GM12878 (cell line): ENCODE results near the gene ETV4. TPM values are rescaled to one million over a fixed set of nuclear protein-coding genes. Genes with fewer than 3 reads are reported as not detected.

Experiments
- ATAC-seq: fragments of 200-7000 bp; cut with Tn5 transposase; 3 replicates; pipeline ENCODE4 v1.9.1; 2020; ENCODE audit warnings: mild to moderate bottlenecking, moderate library complexity
- BruUV-seq: library from RNA; stranded (reverse); fragments of 400-500 nt; replicated peaks from 2 replicates; lab custom pipeline; 2021; lab: Mats Ljungman, UMichigan
- CTCF ChIA-PET: fragments of 300-600 bp; sonication (Branson Sonifier 250); formaldehyde crosslinking; extraction: SDS; loops from one replicate; lab custom pipeline; 2021; ENCODE audit warnings: inconsistent platforms; lab: Yijun Ruan, JAX
- POLR2A ChIA-PET: fragments of 350-600 bp; formaldehyde crosslinking; extraction: SDS; loops from one replicate; lab custom pipeline; 2021; ENCODE audit warnings: inconsistent platforms; lab: Charles Lee
- RAD21 ChIA-PET: fragments of 300-600 bp; sonication (Branson Sonifier 250); formaldehyde crosslinking; loops from one replicate; lab custom pipeline; 2023; ENCODE audit warnings: antibody characterized with exemption; ENCODE audit not compliant: unreplicated experiment; lab: Charles Lee
- SMC1A ChIA-PET: fragments of 300-600 bp; sonication (Branson Sonifier 250); formaldehyde crosslinking; loops from one replicate; lab custom pipeline; 2023; ENCODE audit not compliant: unreplicated experiment, uncharacterized antibody; lab: Charles Lee
- DNase-seq: peaks from one replicate; pipeline ENCODE4 v3.0.0-alpha.2; 2011; ENCODE audit warnings: low read depth, low spot score
- FAIRE-seq: peaks from 3 replicates; lab custom pipeline; 2011; peaks lifted over from hg19 to GRCh38; lab: Jason Lieb, UNC
- H2AFZ ChIP-seq: 2 replicates; pipeline ENCODE4 v1.6.0; 2011; ENCODE audit warnings: low read depth, low read length, control low read depth; ENCODE audit not compliant: control insufficient read depth
- H3K27ac ChIP-seq: 2 replicates; pipeline ENCODE4 v1.5.1; 2011; ENCODE audit warnings: control low read depth; ENCODE audit not compliant: control insufficient read depth, insufficient read depth
- H3K27me3 ChIP-seq, 2 experiments: replicated peaks in 1 of 2; 2 replicates each; pipeline versions ENCODE4 v1.6.0 to v1.6.1; 2011; ENCODE audit warnings: low read length in 1 of 2; ENCODE audit not compliant: control insufficient read depth in 2 of 2, insufficient read depth in 2 of 2
- H3K36me3 ChIP-seq, 2 experiments: 2 replicates each; pipeline ENCODE4 v1.5.1; 2011; ENCODE audit warnings: low read length in 1 of 2; ENCODE audit not compliant: control insufficient read depth in 2 of 2, insufficient read depth in 2 of 2
- H3K4me1 ChIP-seq: 2 replicates; pipeline ENCODE4 v1.6.1; 2011; ENCODE audit warnings: mild to moderate bottlenecking, low read length, moderate library complexity, mixed read lengths; ENCODE audit not compliant: control insufficient read depth, insufficient read depth
- H3K4me2 ChIP-seq: 2 replicates; pipeline ENCODE4 v1.6.0; 2011; ENCODE audit warnings: control low read depth; ENCODE audit not compliant: control insufficient read depth, insufficient read depth
- H3K4me3 ChIP-seq: fragments of 200-600 bp; sonication (generic); 2 replicates; pipeline ENCODE4 v1.5.1; 2016
- H3K79me2 ChIP-seq: 2 replicates; pipeline ENCODE4 v1.6.0; 2011; ENCODE audit warnings: low read length; ENCODE audit not compliant: control insufficient read depth, insufficient read depth
- H3K9ac ChIP-seq: 2 replicates; pipeline ENCODE4 v1.8.0; 2011; ENCODE audit warnings: low read length, control low read depth, mixed read lengths; ENCODE audit not compliant: control insufficient read depth, insufficient read depth
- H3K9me3 ChIP-seq: replicated peaks from 3 replicates; pipeline ENCODE4 v1.5.1; 2011; ENCODE audit warnings: mild to moderate bottlenecking, low read length; ENCODE audit not compliant: control insufficient read depth, insufficient read depth
- H4K20me1 ChIP-seq: 2 replicates; pipeline ENCODE4 v1.6.0; 2011; ENCODE audit not compliant: control insufficient read depth, insufficient read depth
- CBX3 ChIP-seq: fragments of 200-600 bp; sonication (generic); IDR thresholded peaks from 2 replicates; pipeline ENCODE4 v1.6.1; 2016; ENCODE audit warnings: low read depth, borderline replicate concordance
- CEBPB ChIP-seq, 2 experiments: fragments of 150-350 bp in 1 of 2; IDR thresholded peaks; 2 replicates each; pipeline ENCODE4 v1.6.1; 2012 to 2014; ENCODE audit warnings: low read depth in 2 of 2, low read length in 2 of 2, borderline replicate concordance in 1 of 2, inconsistent platforms in 1 of 2
- IRF4 ChIP-seq: IDR thresholded peaks from 2 replicates; pipeline ENCODE4 v1.6.1; 2011; ENCODE audit warnings: low read depth, low read length
- MEF2A ChIP-seq: IDR thresholded peaks from 2 replicates; pipeline ENCODE4 v1.6.1; 2011; ENCODE audit warnings: low read depth, mild to moderate bottlenecking, low read length, moderate library complexity; ENCODE audit not compliant: insufficient read depth
- MEF2B ChIP-seq: fragments of 450-650 bp; IDR thresholded peaks from 2 replicates; pipeline ENCODE4 v1.6.1; 2018; ENCODE audit warnings: mild to moderate bottlenecking, moderate library complexity; ENCODE audit not compliant: partially characterized antibody, poor library complexity, severe bottlenecking
- MXI1 ChIP-seq: fragments of 150-350 bp; IDR thresholded peaks from 2 replicates; pipeline ENCODE4 v1.6.1; 2011; ENCODE audit warnings: low read depth, mild to moderate bottlenecking, inconsistent platforms, low read length, improper control_type of control experiment
- NBN ChIP-seq: fragments of 450-650 bp; IDR thresholded peaks from 2 replicates; pipeline ENCODE4 v1.6.1; 2016
- RAD51 ChIP-seq: fragments of 450-650 bp; IDR thresholded peaks from 2 replicates; pipeline ENCODE4 v1.6.1; 2016; ENCODE audit warnings: moderate library complexity, mild to moderate bottlenecking, inconsistent platforms
- SIN3A ChIP-seq: IDR thresholded peaks from 2 replicates; pipeline ENCODE4 v1.6.1; 2012; ENCODE audit warnings: low read depth, low read length, improper control_type of control experiment
- SMC3 ChIP-seq: IDR thresholded peaks from 2 replicates; pipeline ENCODE4 v1.6.1; 2011; ENCODE audit warnings: low read length, improper control_type of control experiment, borderline replicate concordance
- YBX1 ChIP-seq: fragments of 450-650 bp; IDR thresholded peaks from 2 replicates; pipeline ENCODE4 v1.6.1; 2016; ENCODE audit warnings: antibody characterized with exemption
- ZZZ3 ChIP-seq: IDR thresholded peaks from 2 replicates; pipeline ENCODE4 v1.6.1; 2011; ENCODE audit warnings: low read depth; ENCODE audit not compliant: control insufficient read depth, insufficient read length
- WGBS: methylation state at CpG from one replicate; pipeline ENCODE4 v1.1.6; 2016; ENCODE audit warnings: low lambda C conversion rate; ENCODE audit not compliant: insufficient replicate concordance, insufficient coverage; ENCODE audit errors: missing lambda C conversion rate; 5-methylcytosine and 5-hydroxymethylcytosine counted together
- in situ Hi-C: fragments of 300-500 bp; cut with MboI; formaldehyde crosslinking; loops from 9 replicates; pipeline ENCODE4 v1.14.3; 2018; ENCODE audit warnings: mixed read lengths
- intact Hi-C: fragments of 100-400 bp; cut with micrococcal nuclease; formaldehyde crosslinking; loops from one replicate; pipeline ENCODE4 v1.14.2; 2022; ENCODE audit not compliant: unreplicated experiment
- polyA plus RNA-seq, 11 experiments: library from polyadenylated mRNA; depleted of rRNA in 4 of 11; unstranded in 6 of 11; stranded (reverse) in 5 of 11; fragments of >200 nt; fragmentation: Nextera tagmentation in 4 of 11; fragmentation: Illumina TruSeq in 1 of 11; extraction: Ambion mirVana in 4 of 11; extraction: Trizol in 1 of 11; gene quantifications; 1 replicate in 1 of 11; 2 replicates in 10 of 11; pipeline versions ENCODE4 v1.2.1 to v1.2.3, GENCODE V29; 2011 to 2016; ENCODE audit warnings: inconsistent platforms in 2 of 11, missing spikeins in 2 of 11, low read depth in 1 of 11
- total RNA-seq, 4 experiments: library from RNA; depleted of rRNA in 3 of 4; stranded (reverse); fragments of >200 nt in 3 of 4; fragmentation: Illumina TruSeq in 1 of 4; extraction: Trizol in 1 of 4; gene quantifications; 2 replicates each; pipeline versions ENCODE4 v1.2.1 to v1.2.3, GENCODE V29; 2013 to 2021
- TF ChIP-seq, protein P1 (sequence below): IDR thresholded peaks from 2 replicates; pipeline ENCODE4 v1.6.1; 2012; ENCODE audit warnings: mild to moderate bottlenecking, low read depth, low read length
- TF ChIP-seq, protein P2 (sequence below): fragments of 450-650 bp; IDR thresholded peaks from 2 replicates; pipeline ENCODE4 v1.6.1; 2016; ENCODE audit warnings: mild to moderate bottlenecking

Gene ETV4
- total and polyA plus RNA-seq, 10 of the 15 experiments (the other 5 are each of a cell fraction or from before 2014, with no cell fraction given): 0.19 to 14.5 (median 1.8) TPM

DNA sequence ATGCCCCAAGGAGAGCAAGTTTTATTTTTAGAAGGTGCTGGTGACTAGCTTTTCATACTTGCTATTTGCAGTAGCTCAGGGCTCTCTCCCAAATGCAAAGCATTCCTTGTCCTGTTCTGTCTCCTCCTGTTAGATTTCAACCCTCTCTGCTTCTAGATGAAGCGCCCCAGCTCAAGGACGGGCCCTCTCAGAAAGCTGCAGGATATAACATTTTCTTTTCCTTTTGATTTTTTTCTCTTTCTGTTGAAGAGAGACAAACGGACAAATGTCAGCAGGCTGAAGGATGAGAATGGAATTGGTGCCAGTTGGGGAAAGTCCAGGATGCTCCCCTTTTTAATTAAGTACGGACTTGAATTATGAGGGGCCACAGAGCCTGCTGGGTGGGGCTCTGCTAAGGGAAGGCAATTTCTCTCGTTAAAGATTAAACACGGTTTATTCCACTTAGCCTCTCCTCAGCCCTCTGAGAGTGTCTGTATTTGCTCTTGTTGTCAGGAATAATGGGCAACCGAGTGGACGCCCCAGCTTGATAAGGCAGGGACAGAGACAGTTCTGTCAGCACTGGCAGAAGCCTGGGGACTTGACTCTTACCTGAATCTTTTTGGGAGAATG is 6.2 kb upstream of the ETV4 start:
- peaks cover 2% of the 10 kb centered on the region; the same call in 1 of the 2 replicates for H4K20me1 ChIP-seq
- DNase-seq (no peak), FAIRE-seq (no peak), ATAC-seq (no peak)
- intact Hi-C loops: no loop called here
- H3K36me3 ChIP-seq: no peaks in the 10 kb centered on the region
- RAD21 ChIA-PET: no interaction called here
- H3K27me3 ChIP-seq: no peaks in the 10 kb centered on the region
- in situ Hi-C loops: no loop called here
- CTCF ChIA-PET: interaction anchor here (0.7 to 1.5 kb wide), 4 partner anchors 20 to 121 kb away, joined by 3 to 6 read pairs (median 3); no protein-coding TSS in a partner anchor
- H3K79me2 ChIP-seq: no peaks in the 10 kb centered on the region
- no peak overlapping the region for H3K4me3 ChIP-seq
- no peaks in the 10 kb centered on the region; the same call in 1 of the 2 replicates for H3K4me1 ChIP-seq
- no peak overlapping the region for H3K4me2 ChIP-seq
- TF ChIP-seq MXI1: no peak
- TF ChIP-seq IRF4: no peak
- TF ChIP-seq MEF2B: no peak
- TF ChIP-seq, protein P1, sequence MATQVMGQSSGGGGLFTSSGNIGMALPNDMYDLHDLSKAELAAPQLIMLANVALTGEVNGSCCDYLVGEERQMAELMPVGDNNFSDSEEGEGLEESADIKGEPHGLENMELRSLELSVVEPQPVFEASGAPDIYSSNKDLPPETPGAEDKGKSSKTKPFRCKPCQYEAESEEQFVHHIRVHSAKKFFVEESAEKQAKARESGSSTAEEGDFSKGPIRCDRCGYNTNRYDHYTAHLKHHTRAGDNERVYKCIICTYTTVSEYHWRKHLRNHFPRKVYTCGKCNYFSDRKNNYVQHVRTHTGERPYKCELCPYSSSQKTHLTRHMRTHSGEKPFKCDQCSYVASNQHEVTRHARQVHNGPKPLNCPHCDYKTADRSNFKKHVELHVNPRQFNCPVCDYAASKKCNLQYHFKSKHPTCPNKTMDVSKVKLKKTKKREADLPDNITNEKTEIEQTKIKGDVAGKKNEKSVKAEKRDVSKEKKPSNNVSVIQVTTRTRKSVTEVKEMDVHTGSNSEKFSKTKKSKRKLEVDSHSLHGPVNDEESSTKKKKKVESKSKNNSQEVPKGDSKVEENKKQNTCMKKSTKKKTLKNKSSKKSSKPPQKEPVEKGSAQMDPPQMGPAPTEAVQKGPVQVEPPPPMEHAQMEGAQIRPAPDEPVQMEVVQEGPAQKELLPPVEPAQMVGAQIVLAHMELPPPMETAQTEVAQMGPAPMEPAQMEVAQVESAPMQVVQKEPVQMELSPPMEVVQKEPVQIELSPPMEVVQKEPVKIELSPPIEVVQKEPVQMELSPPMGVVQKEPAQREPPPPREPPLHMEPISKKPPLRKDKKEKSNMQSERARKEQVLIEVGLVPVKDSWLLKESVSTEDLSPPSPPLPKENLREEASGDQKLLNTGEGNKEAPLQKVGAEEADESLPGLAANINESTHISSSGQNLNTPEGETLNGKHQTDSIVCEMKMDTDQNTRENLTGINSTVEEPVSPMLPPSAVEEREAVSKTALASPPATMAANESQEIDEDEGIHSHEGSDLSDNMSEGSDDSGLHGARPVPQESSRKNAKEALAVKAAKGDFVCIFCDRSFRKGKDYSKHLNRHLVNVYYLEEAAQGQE: no peak
- TF ChIP-seq CBX3: no peak
- no peak for TF ChIP-seq MEF2A
- no peak for TF ChIP-seq CEBPB (IDR thresholded peaks at IDR 0.05; ENCODE audit: borderline replicate concordance in 1 of 2, low read depth in 2 of 2, low read length in 2 of 2)
- no peak for TF ChIP-seq SMC3
- no peak for TF ChIP-seq SIN3A
- TF ChIP-seq RAD51: no peak
- no peak for TF ChIP-seq ZZZ3
- no peak for TF ChIP-seq NBN
- no peak for TF ChIP-seq YBX1
- TF ChIP-seq, protein P2, sequence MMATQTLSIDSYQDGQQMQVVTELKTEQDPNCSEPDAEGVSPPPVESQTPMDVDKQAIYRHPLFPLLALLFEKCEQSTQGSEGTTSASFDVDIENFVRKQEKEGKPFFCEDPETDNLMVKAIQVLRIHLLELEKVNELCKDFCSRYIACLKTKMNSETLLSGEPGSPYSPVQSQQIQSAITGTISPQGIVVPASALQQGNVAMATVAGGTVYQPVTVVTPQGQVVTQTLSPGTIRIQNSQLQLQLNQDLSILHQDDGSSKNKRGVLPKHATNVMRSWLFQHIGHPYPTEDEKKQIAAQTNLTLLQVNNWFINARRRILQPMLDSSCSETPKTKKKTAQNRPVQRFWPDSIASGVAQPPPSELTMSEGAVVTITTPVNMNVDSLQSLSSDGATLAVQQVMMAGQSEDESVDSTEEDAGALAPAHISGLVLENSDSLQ: no peak
- no peaks in the 10 kb centered on the region for H3K9me3 ChIP-seq
- H3K27ac ChIP-seq: no peak overlapping the region
- SMC1A ChIA-PET: no interaction called here
- 28% methylated on average over 8 of the region's 8 CpGs for WGBS
- H3K9ac ChIP-seq: no peak overlapping the region
- POLR2A ChIA-PET: interaction anchor here (0.9 kb wide), 1 partner anchor 16 kb away, joined by 3 read pairs; no protein-coding TSS in a partner anchor
- BruUV-seq: no TSS peak
- no peak overlapping the region for H2AFZ ChIP-seq
